NT2/D1 (cell line): ENCODE data around the gene POU2AF1.

Experiments
- YY1 ChIP-seq: IDR thresholded peaks from 2 replicates; pipeline ENCODE4 v1.6.1; 2011; ENCODE audit not compliant: insufficient read length, insufficient read depth
- ZNF274 ChIP-seq: IDR thresholded peaks from 2 replicates; pipeline ENCODE4 v1.6.1; 2011; ENCODE audit warnings: mild to moderate bottlenecking, low read depth, low read length

DNA sequence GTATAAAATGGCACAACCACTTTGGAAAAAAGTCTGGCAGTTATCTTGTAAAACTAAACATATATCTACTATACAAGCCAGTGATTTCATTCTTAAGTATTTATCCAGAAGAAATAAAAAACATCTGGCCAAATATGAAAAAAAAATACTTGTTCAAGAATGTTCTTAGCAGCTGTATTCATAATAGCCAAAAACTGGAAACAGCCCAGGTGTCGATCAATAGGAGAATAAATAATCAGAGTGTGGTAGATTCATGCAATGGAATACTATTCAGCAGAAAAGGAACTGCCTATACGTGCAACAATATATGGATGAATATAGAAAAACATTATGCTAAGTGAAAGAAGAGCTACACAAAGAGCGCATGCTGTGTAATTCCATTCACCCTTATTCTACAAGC lies 36.7 kb downstream of the POU2AF1 start:
- no peak for TF ChIP-seq YY1
- no peak for TF ChIP-seq ZNF274
